ENCODE data around the gene NMT1. TPM values are rescaled to one million over a fixed set of nuclear protein-coding genes. Genes with fewer than 3 reads are reported as not detected.

The NMT1 gene
- total RNA-seq, 4 donors from 2014 or later: 60.7 to 127 (median 71.5) TPM

GRCh38 chr17:45077643-45078042 lies 16.5 kb downstream of the NMT1 start:
- Histone ChIP-seq H3K27ac (peak overlapping the region; percentile 20 to 67 (median 50)), H3K4me1 (peaks cover 15 to 27% of the 10 kb centered on the region in 2 donors), H3K27me3 (no peaks in the 10 kb centered on the region), H3K36me3 (peaks cover 2 to 25% of the 10 kb centered on the region in 2 donors), H3K4me3 (no peak overlapping the region), H3K9me3 (no peaks in the 10 kb centered on the region)
- DNase-seq (no peak), ATAC-seq (no peak)
- intact Hi-C loops (cut with DNase I; ENCODE audit: low total_unique reads) (no loop called here), in situ Hi-C loops (cut with MboI; ENCODE audit: low sequenced_read_pairs in 4 of 4) (no loop called here)
- TF ChIP-seq CTCF (IDR thresholded peaks at IDR 0.05 in 4 of 5, conservative IDR thresholded peaks at IDR 0.05 in 1 of 5) (no peak), POLR2A (IDR thresholded peaks at IDR 0.05) (no peak)

DNA sequence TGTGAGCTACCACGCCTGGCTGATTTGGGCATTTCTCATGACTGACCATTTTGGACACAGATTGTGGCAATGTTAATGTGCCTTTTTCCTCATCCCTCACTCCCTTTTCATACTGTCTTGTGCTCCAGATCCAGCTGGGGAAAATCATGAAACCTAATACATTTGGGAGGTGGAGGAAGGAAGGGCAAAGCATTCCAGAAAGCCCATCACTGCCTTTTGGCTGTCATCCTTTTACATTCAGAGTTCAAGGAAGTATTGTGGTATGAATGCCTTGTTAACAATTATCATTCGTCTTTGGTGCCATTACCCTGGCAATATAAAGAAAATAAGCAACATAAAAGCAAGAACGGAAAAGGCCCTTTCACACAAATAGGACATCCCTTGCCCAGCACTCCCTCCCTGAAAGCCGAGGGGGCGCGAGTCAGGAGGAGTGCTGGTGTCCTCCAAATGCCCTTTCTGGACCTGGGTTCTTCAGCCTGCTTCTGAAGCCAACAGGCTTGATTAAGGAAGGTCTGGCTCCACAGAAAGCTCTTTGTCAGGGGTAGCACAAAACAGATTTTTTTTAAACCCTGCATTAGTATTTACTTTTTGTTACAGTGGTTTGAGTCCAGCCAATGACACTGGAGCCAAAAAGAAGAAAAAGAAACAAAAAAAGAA lies 20.1 kb downstream of the NMT1 start:
- H3K4me3 ChIP-seq: no peak overlapping the region
- ATAC-seq (no peak), DNase-seq (no peak)
- H3K4me1 ChIP-seq: peaks cover 12 to 16% of the 10 kb centered on the region in 2 donors
- TF ChIP-seq CTCF (IDR thresholded peaks at IDR 0.05 in 4 of 5, conservative IDR thresholded peaks at IDR 0.05 in 1 of 5) (no peak), POLR2A (IDR thresholded peaks at IDR 0.05) (no peak)
- H3K27me3 ChIP-seq: no peaks in the 10 kb centered on the region
- peak overlapping the region; percentile 1 to 52 (median 39) for H3K27ac ChIP-seq
- H3K9me3 ChIP-seq: no peaks in the 10 kb centered on the region
- intact Hi-C loops (cut with DNase I; ENCODE audit: low total_unique reads) (no loop called here), in situ Hi-C loops (cut with MboI; ENCODE audit: low sequenced_read_pairs in 4 of 4) (no loop called here)
- H3K36me3 ChIP-seq: peaks cover 9 to 55% of the 10 kb centered on the region in 2 donors

- H3K4me3 ChIP-seq: no peak overlapping the region
- DNase-seq: no peak
- H3K27ac ChIP-seq: peak overlapping the region; percentile 88 to 97 (median 96)
- intact Hi-C loops (cut with DNase I; ENCODE audit: low total_unique reads) (no loop called here), in situ Hi-C loops (cut with MboI; ENCODE audit: low sequenced_read_pairs in 4 of 4) (no loop called here)
- TF ChIP-seq POLR2A (IDR thresholded peaks at IDR 0.05): no peak
- peaks cover 38 to 48% of the 10 kb centered on the region in 2 donors for H3K4me1 ChIP-seq
- peaks cover 9 to 92% of the 10 kb centered on the region in 2 donors for H3K36me3 ChIP-seq
- no peak for ATAC-seq
- H3K27me3 ChIP-seq: no peaks in the 10 kb centered on the region
- no peaks in the 10 kb centered on the region for H3K9me3 ChIP-seq
Measured at GRCh38 chr17:45086391-45086790, 25.3 kb downstream of the NMT1 start.

- DNase-seq (no peak), ATAC-seq (peak; percentile 25 to 27)
- H3K4me1 ChIP-seq: peaks cover 44 to 53% of the 10 kb centered on the region in 2 donors
- H3K4me3 ChIP-seq: no peak overlapping the region
- no peaks in the 10 kb centered on the region for H3K27me3 ChIP-seq
- peaks cover 9 to 87% of the 10 kb centered on the region in 2 donors for H3K36me3 ChIP-seq
- in situ Hi-C loops (cut with MboI; ENCODE audit: low sequenced_read_pairs in 4 of 4) (no loop called here), intact Hi-C loops (cut with DNase I; ENCODE audit: low total_unique reads) (no loop called here)
- no peak for TF ChIP-seq POLR2A (IDR thresholded peaks at IDR 0.05)
- no peak for TF ChIP-seq CTCF (IDR thresholded peaks at IDR 0.05 in 4 of 5, conservative IDR thresholded peaks at IDR 0.05 in 1 of 5)
- no peaks in the 10 kb centered on the region for H3K9me3 ChIP-seq
- peak overlapping the region; percentile 88 to 97 (median 96) for H3K27ac ChIP-seq
Measured at GRCh38 chr17:45086865-45087503, 25.9 kb downstream of the NMT1 start.

- peaks cover 9 to 82% of the 10 kb centered on the region in 2 donors for H3K36me3 ChIP-seq
- H3K4me3 ChIP-seq: no peak overlapping the region
- ATAC-seq (peak; percentile 86 to 89), DNase-seq (peak; percentile 74 to 76)
- no peaks in the 10 kb centered on the region for H3K9me3 ChIP-seq
- in situ Hi-C loops (cut with MboI; ENCODE audit: low sequenced_read_pairs in 4 of 4): no loop called here
- peak overlapping the region; percentile 88 to 97 (median 96) for H3K27ac ChIP-seq
- TF ChIP-seq CTCF (IDR thresholded peaks at IDR 0.05 in 4 of 5, conservative IDR thresholded peaks at IDR 0.05 in 1 of 5) (no peak), POLR2A (IDR thresholded peaks at IDR 0.05) (no peak)
- peaks cover 49 to 59% of the 10 kb centered on the region in 2 donors for H3K4me1 ChIP-seq
- intact Hi-C loops (cut with DNase I; ENCODE audit: low total_unique reads): no loop called here
- H3K27me3 ChIP-seq: no peaks in the 10 kb centered on the region
Measured at GRCh38 chr17:45087504-45087975, 26.4 kb downstream of the NMT1 start.

All from gastrocnemius medialis (tissue), 4 donors.